Choroid plexus epithelial cell (primary cell): ENCODE results near the gene CIB1.
A peak's percentile ranks its signal among the peaks of the same experiment; 100 is the strongest.

Experiments
- DNase-seq: peaks from one replicate; pipeline ENCODE4 v3.0.0-alpha.2; 2010; ENCODE audit warnings: low read depth
- H3K4me3 ChIP-seq: 2 replicates; pipeline ENCODE4 v1.5.1; 2011; ENCODE audit warnings: low read depth, mild to moderate bottlenecking, control low read depth, low read length, moderate library complexity
- CTCF ChIP-seq: conservative IDR thresholded peaks from 2 replicates; pipeline ENCODE4 v1.5.1; 2011; ENCODE audit warnings: low read depth, mild to moderate bottlenecking, control low read depth, inconsistent platforms, low read length, moderate library complexity

The CIB1 gene

GRCh38 chr15:90257776-90258175, 24.0 kb upstream of the CIB1 start:
- DNase-seq, result no peak
- no peak overlapping the region for H3K4me3 ChIP-seq
- no peak for TF ChIP-seq CTCF

GRCh38 chr15:90249203-90249863, 15.6 kb upstream of the CIB1 start, which contains the start of gene TTLL13:
TTLL13 (plus strand) TSS chr15:90249556; CDS start chr15:90250631, 1,075 bp downstream.
- peak within 1 kb of the TSS; percentile 71 for H3K4me3 ChIP-seq
- no peak for TF ChIP-seq CTCF
- peak; percentile 85 for DNase-seq

GRCh38 chr15:90248789-90249202, 15.1 kb upstream of the CIB1 start:
- peak overlapping the region; percentile 71 for H3K4me3 ChIP-seq

GRCh38 chr15:90243943-90244639, 10.3 kb upstream of the CIB1 start:
- DNase-seq, result no peak
- TF ChIP-seq CTCF, result no peak
- H3K4me3 ChIP-seq, result no peak overlapping the region

More at GRCh38 chr15:90248789-90249202, 15.1 kb upstream of the CIB1 start:
- no peak for TF ChIP-seq CTCF
- DNase-seq, result no peak

GRCh38 chr15:90241343-90242192, 7.8 kb upstream of the CIB1 start:
- no peak overlapping the region for H3K4me3 ChIP-seq
- TF ChIP-seq CTCF, result no peak
- no peak for DNase-seq

GRCh38 chr15:90240856-90241255, 7.1 kb upstream of the CIB1 start:
- no peak for DNase-seq
- TF ChIP-seq CTCF, result no peak
- H3K4me3 ChIP-seq, result no peak overlapping the region
